ENCODE results near the gene NAV2.

Gene NAV2

GRCh38 chr11:19889531-19889930, 176.9 kb downstream of the NAV2 start:
- no peak for DNase-seq
- WGBS (ENCODE audit: extremely low coverage, insufficient coverage, insufficient read length) = no CpG with 5 or more reads among the region's 5 CpGs
- no peak overlapping the region for H3K4me2 ChIP-seq (ENCODE audit: low read length)
- H3K9ac ChIP-seq (ENCODE audit: low read length) = no peak overlapping the region
- H2BK12ac ChIP-seq (ENCODE audit: low read length) = no peak overlapping the region
- no peak overlapping the region for H3K27ac ChIP-seq (ENCODE audit: low read depth, low read length)
- no peaks in the 10 kb centered on the region for H3K79me2 ChIP-seq (ENCODE audit: control insufficient read depth, insufficient read depth, low read length, poor library complexity)
- H2BK5ac ChIP-seq (ENCODE audit: low read depth, low read length, poor library complexity) = no peak overlapping the region
- H3K4me1 ChIP-seq (ENCODE audit: control insufficient read depth in 1 of 2, insufficient read depth in 2 of 2, low read length in 2 of 2) = peaks cover 0 to 9% of the 10 kb centered on the region in 2 experiments
- H2AK5ac ChIP-seq (ENCODE audit: low read length) = no peak overlapping the region
- H4K12ac ChIP-seq (ENCODE audit: low read depth, low read length) = no peak overlapping the region
- H3K4ac ChIP-seq (ENCODE audit: low read depth, low read length) = no peak overlapping the region
- no peak overlapping the region for H3K4me3 ChIP-seq (ENCODE audit: low read depth, low read length)
- H3K18ac ChIP-seq (ENCODE audit: low read length) = no peak overlapping the region
- no peak overlapping the region for H2BK120ac ChIP-seq (ENCODE audit: insufficient read depth, low read length, poor library complexity)
- H3K9me3 ChIP-seq (ENCODE audit: insufficient read depth, low read depth, low read length) = no peaks in the 10 kb centered on the region
- no peaks in the 10 kb centered on the region for H3K27me3 ChIP-seq (ENCODE audit: insufficient read depth, low read length)
- H3K36me3 ChIP-seq (ENCODE audit: control insufficient read depth in 1 of 2, insufficient read depth in 2 of 2, low read length in 2 of 2) = no peaks in the 10 kb centered on the region
- no peak overlapping the region for H4K91ac ChIP-seq (ENCODE audit: low read depth, low read length)
- no peak overlapping the region for H2AFZ ChIP-seq (ENCODE audit: insufficient read depth, low read length, poor library complexity)
- H3K14ac ChIP-seq (ENCODE audit: low read length) = no peak overlapping the region
- no peak overlapping the region for H3K23ac ChIP-seq (ENCODE audit: low read length)
- no peaks in the 10 kb centered on the region for H3K79me1 ChIP-seq (ENCODE audit: low read length)
- no peak overlapping the region for H4K8ac ChIP-seq (ENCODE audit: low read depth, low read length)

DNA sequence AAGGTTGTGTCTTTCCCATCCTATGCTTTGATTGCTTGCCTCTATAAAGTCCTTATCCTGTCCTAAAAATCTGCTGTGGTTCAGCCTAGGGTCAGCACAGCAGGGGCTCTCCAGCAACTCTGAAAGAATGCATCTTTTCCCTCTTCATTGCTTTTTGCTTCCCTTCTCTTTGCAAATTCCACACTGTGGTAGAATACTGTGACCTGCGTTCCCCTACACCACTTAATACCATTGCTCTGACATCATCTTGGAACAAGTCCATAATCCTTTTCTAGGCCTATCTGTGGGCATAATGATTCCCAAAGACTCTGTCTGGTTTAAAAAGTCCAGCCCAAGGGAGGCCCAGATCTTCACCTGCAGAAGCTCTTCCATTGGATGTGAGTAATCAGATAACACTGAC, 177.7 kb downstream of the NAV2 start:
- no peak overlapping the region for H3K18ac ChIP-seq (ENCODE audit: low read length)
- no peak overlapping the region for H4K12ac ChIP-seq (ENCODE audit: low read depth, low read length)
- H4K8ac ChIP-seq (ENCODE audit: low read depth, low read length) = no peak overlapping the region

DNA sequence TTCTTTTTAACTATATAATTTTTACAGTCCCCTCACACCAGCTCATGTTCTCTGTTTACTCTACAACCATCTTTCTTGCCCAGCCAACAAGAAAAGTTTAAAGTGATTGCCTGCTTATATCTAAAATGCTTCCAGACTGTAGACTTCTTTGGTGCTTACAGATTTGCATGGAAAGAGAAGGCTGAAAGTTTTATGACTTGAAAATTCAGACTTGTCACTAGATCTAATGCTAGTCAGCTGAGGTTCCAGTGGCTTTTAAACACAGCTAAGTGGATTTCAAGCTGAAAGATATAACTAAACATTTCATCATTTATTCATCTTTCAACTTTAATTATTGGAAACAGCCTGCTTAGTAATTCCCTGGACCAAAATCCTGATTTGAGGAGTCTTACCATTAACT, 178.4 kb downstream of the NAV2 start:
- Histone ChIP-seq H3K79me1 (ENCODE audit: low read length) (no peaks in the 10 kb centered on the region), H3K4me3 (ENCODE audit: low read depth, low read length) (no peak overlapping the region), H2AK5ac (ENCODE audit: low read length) (no peak overlapping the region), H3K27ac (ENCODE audit: low read depth, low read length) (no peak overlapping the region), H4K91ac (ENCODE audit: low read depth, low read length) (no peak overlapping the region), H3K9me3 (ENCODE audit: insufficient read depth, low read depth, low read length) (no peaks in the 10 kb centered on the region), H2BK12ac (ENCODE audit: low read length) (no peak overlapping the region), H4K8ac (ENCODE audit: low read depth, low read length) (no peak overlapping the region), H3K23ac (ENCODE audit: low read length) (no peak overlapping the region), H3K79me2 (ENCODE audit: control insufficient read depth, insufficient read depth, low read length, poor library complexity) (no peaks in the 10 kb centered on the region), H3K27me3 (ENCODE audit: insufficient read depth, low read length) (no peaks in the 10 kb centered on the region), H4K12ac (ENCODE audit: low read depth, low read length) (no peak overlapping the region), H3K9ac (ENCODE audit: low read length) (no peak overlapping the region), H2BK5ac (ENCODE audit: low read depth, low read length, poor library complexity) (no peak overlapping the region), H3K18ac (ENCODE audit: low read length) (no peak overlapping the region), H3K4me2 (ENCODE audit: low read length) (no peak overlapping the region), H3K14ac (ENCODE audit: low read length) (no peak overlapping the region), H2AFZ (ENCODE audit: insufficient read depth, low read length, poor library complexity) (no peak overlapping the region), H3K4me1 (ENCODE audit: control insufficient read depth in 1 of 2, insufficient read depth in 2 of 2, low read length in 2 of 2) (peaks cover 0 to 9% of the 10 kb centered on the region in 2 experiments), H3K4ac (ENCODE audit: low read depth, low read length) (no peak overlapping the region), H3K36me3 (ENCODE audit: control insufficient read depth in 1 of 2, insufficient read depth in 2 of 2, low read length in 2 of 2) (no peaks in the 10 kb centered on the region), H2BK120ac (ENCODE audit: insufficient read depth, low read length, poor library complexity) (no peak overlapping the region)
- no peak for DNase-seq

More for the DNA sequence above, 177.7 kb downstream of the NAV2 start:
- H3K9ac ChIP-seq (ENCODE audit: low read length) = no peak overlapping the region
- no peak overlapping the region for H2AK5ac ChIP-seq (ENCODE audit: low read length)
- H3K27me3 ChIP-seq (ENCODE audit: insufficient read depth, low read length) = no peaks in the 10 kb centered on the region
- WGBS (ENCODE audit: extremely low coverage, insufficient coverage, insufficient read length) = no CpG with 5 or more reads among the region's 1 CpG
- no peaks in the 10 kb centered on the region for H3K36me3 ChIP-seq (ENCODE audit: control insufficient read depth in 1 of 2, insufficient read depth in 2 of 2, low read length in 2 of 2)
- no peak overlapping the region for H3K23ac ChIP-seq (ENCODE audit: low read length)
- H3K4ac ChIP-seq (ENCODE audit: low read depth, low read length) = no peak overlapping the region
- no peak overlapping the region for H3K27ac ChIP-seq (ENCODE audit: low read depth, low read length)
- no peak overlapping the region for H3K4me2 ChIP-seq (ENCODE audit: low read length)
- H3K4me3 ChIP-seq (ENCODE audit: low read depth, low read length) = no peak overlapping the region
- no peak overlapping the region for H3K14ac ChIP-seq (ENCODE audit: low read length)
- no peak overlapping the region for H2BK12ac ChIP-seq (ENCODE audit: low read length)
- no peaks in the 10 kb centered on the region for H3K79me2 ChIP-seq (ENCODE audit: control insufficient read depth, insufficient read depth, low read length, poor library complexity)
- DNase-seq = no peak
- H2BK5ac ChIP-seq (ENCODE audit: low read depth, low read length, poor library complexity) = no peak overlapping the region
- no peaks in the 10 kb centered on the region for H3K9me3 ChIP-seq (ENCODE audit: insufficient read depth, low read depth, low read length)
- no peak overlapping the region for H4K91ac ChIP-seq (ENCODE audit: low read depth, low read length)
- no peak overlapping the region for H2BK120ac ChIP-seq (ENCODE audit: insufficient read depth, low read length, poor library complexity)
- H3K79me1 ChIP-seq (ENCODE audit: low read length) = no peaks in the 10 kb centered on the region
- peaks cover 0 to 9% of the 10 kb centered on the region in 2 experiments for H3K4me1 ChIP-seq (ENCODE audit: control insufficient read depth in 1 of 2, insufficient read depth in 2 of 2, low read length in 2 of 2)
- H2AFZ ChIP-seq (ENCODE audit: insufficient read depth, low read length, poor library complexity) = no peak overlapping the region

- Histone ChIP-seq H3K36me3 (ENCODE audit: control insufficient read depth in 1 of 2, insufficient read depth in 2 of 2, low read length in 2 of 2) (no peaks in the 10 kb centered on the region), H2BK5ac (ENCODE audit: low read depth, low read length, poor library complexity) (no peak overlapping the region), H2BK120ac (ENCODE audit: insufficient read depth, low read length, poor library complexity) (no peak overlapping the region), H3K9ac (ENCODE audit: low read length) (no peak overlapping the region), H3K9me3 (ENCODE audit: insufficient read depth, low read depth, low read length) (no peaks in the 10 kb centered on the region), H2AFZ (ENCODE audit: insufficient read depth, low read length, poor library complexity) (no peak overlapping the region), H3K18ac (ENCODE audit: low read length) (no peak overlapping the region), H2BK12ac (ENCODE audit: low read length) (no peak overlapping the region), H3K27me3 (ENCODE audit: insufficient read depth, low read length) (no peaks in the 10 kb centered on the region), H3K27ac (ENCODE audit: low read depth, low read length) (no peak overlapping the region), H2AK5ac (ENCODE audit: low read length) (no peak overlapping the region), H4K91ac (ENCODE audit: low read depth, low read length) (no peak overlapping the region), H3K79me1 (ENCODE audit: low read length) (no peaks in the 10 kb centered on the region), H3K4me2 (ENCODE audit: low read length) (no peak overlapping the region), H4K12ac (ENCODE audit: low read depth, low read length) (no peak overlapping the region), H4K8ac (ENCODE audit: low read depth, low read length) (no peak overlapping the region), H3K14ac (ENCODE audit: low read length) (no peak overlapping the region), H3K4me1 (ENCODE audit: control insufficient read depth in 1 of 2, insufficient read depth in 2 of 2, low read length in 2 of 2) (peaks cover 0 to 9% of the 10 kb centered on the region in 2 experiments), H3K23ac (ENCODE audit: low read length) (no peak overlapping the region), H3K4me3 (ENCODE audit: low read depth, low read length) (no peak overlapping the region), H3K4ac (ENCODE audit: low read depth, low read length) (no peak overlapping the region), H3K79me2 (ENCODE audit: control insufficient read depth, insufficient read depth, low read length, poor library complexity) (no peaks in the 10 kb centered on the region)
- WGBS (ENCODE audit: extremely low coverage, insufficient coverage, insufficient read length) = no CpG with 5 or more reads among the region's 11 CpGs
- DNase-seq = no peak
These were observed 179.8 kb downstream of the NAV2 start for GRCh38 chr11:19892387-19892786.

Data from trophoblast cell (in vitro differentiated cells and primary cell).